Measurements from ENCODE around the gene UBXN10. TPM values are rescaled to one million over a fixed set of nuclear protein-coding genes. Genes with fewer than 3 reads are reported as not detected.
A peak's percentile ranks its signal among the peaks of the same experiment; 100 is the strongest.

Gene UBXN10
- total and polyA plus RNA-seq, 12 donors, result 0.16 to 4.0 (median 1.5) TPM

DNA sequence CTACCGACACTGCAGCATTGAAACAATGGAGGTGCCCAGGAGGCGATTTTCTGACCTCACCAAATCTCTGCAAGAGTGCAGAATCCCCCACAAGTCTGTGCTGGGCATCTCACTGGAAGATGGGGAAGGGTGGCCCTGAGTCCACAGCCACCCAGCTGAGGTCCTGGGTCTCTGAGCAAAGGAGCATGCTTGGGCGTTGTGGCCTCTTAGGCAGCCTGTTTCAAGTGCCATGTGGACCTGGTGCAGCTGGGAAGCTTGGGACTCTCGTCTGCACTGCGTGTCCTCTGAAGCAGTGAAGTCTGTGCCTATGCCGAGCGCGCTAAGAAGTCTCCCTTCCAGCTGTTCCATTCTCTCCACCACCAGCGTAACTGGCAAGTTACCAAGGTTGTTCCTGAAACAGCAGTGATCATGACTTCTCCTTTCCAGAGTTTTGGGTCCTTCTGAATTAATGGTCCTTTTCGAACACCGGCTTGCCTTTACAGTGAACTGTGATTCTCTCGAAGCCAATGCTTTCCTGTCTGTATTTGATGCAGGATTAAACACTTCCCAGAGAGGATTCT, 5.5 kb downstream of the UBXN10 start:
- H3K9me3 ChIP-seq, result no peaks in the 10 kb centered on the region
- peaks cover 0 to 33% (median 15%) of the 10 kb centered on the region in 9 donors for H3K4me1 ChIP-seq
- H3K4me3 ChIP-seq, result no peak overlapping the region
- DNase-seq (no peak), ATAC-seq (peak in 1 of 8 donors; percentile 18)
- intact Hi-C loops (cut with DNase I), result loop anchor here in 3 of 10 donors (5.0 to 10.0 kb wide), 2 partner anchors 217 to 274 kb away; partner anchors contain the start of gene PLA2G2A (in 2 of the 3)
- H3K36me3 ChIP-seq, result no peaks in the 10 kb centered on the region
- no peak overlapping the region for H3K27ac ChIP-seq
- WGBS, 2 donors, result 83 to 89% methylated on average over 12 of the region's 12 CpGs
- TF ChIP-seq, protein P1, sequence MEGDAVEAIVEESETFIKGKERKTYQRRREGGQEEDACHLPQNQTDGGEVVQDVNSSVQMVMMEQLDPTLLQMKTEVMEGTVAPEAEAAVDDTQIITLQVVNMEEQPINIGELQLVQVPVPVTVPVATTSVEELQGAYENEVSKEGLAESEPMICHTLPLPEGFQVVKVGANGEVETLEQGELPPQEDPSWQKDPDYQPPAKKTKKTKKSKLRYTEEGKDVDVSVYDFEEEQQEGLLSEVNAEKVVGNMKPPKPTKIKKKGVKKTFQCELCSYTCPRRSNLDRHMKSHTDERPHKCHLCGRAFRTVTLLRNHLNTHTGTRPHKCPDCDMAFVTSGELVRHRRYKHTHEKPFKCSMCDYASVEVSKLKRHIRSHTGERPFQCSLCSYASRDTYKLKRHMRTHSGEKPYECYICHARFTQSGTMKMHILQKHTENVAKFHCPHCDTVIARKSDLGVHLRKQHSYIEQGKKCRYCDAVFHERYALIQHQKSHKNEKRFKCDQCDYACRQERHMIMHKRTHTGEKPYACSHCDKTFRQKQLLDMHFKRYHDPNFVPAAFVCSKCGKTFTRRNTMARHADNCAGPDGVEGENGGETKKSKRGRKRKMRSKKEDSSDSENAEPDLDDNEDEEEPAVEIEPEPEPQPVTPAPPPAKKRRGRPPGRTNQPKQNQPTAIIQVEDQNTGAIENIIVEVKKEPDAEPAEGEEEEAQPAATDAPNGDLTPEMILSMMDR (IDR thresholded peaks at IDR 0.05), result no peak
- peaks cover 0 to 47% (median 29%) of the 10 kb centered on the region in 7 donors for H3K27me3 ChIP-seq

DNA sequence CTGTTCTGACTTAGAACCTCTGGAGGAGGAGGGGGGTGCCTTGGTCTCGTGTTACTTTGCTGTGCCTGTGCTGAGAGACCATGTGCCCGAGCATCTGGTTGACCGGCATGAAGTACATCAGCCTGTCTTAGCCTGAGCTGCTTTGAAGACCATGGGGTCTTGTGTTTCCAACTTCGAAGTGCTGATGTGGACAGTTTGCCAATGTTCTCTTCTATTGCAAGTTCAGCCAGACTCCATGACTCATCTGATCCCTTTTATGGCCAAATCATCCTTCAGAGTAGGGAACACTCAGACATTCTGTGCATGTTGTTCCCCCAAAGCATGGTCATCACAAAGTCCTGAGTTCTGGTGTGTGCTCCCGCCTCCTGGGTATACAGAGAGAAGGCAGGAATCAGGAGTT, 6.5 kb downstream of the UBXN10 start:
- Histone ChIP-seq H3K27ac (no peak overlapping the region), H3K9me3 (no peaks in the 10 kb centered on the region), H3K27me3 (peaks cover 0 to 48% (median 20%) of the 10 kb centered on the region in 7 donors), H3K4me1 (peaks cover 0 to 27% (median 8%) of the 10 kb centered on the region in 9 donors), H3K4me3 (no peak overlapping the region), H3K36me3 (no peaks in the 10 kb centered on the region)
- ATAC-seq (peak in 1 of 8 donors; percentile 30), DNase-seq (no peak)
- intact Hi-C loops (cut with DNase I), result loop anchor here in 3 of 10 donors (5.0 to 10.0 kb wide), 2 partner anchors 218 to 275 kb away; partner anchors contain the start of gene PLA2G2A (in 2 of the 3)
- 82 to 83% methylated on average over 5 of the region's 5 CpGs for WGBS, 2 donors
- TF ChIP-seq, protein P1 (IDR thresholded peaks at IDR 0.05), result no peak

DNA sequence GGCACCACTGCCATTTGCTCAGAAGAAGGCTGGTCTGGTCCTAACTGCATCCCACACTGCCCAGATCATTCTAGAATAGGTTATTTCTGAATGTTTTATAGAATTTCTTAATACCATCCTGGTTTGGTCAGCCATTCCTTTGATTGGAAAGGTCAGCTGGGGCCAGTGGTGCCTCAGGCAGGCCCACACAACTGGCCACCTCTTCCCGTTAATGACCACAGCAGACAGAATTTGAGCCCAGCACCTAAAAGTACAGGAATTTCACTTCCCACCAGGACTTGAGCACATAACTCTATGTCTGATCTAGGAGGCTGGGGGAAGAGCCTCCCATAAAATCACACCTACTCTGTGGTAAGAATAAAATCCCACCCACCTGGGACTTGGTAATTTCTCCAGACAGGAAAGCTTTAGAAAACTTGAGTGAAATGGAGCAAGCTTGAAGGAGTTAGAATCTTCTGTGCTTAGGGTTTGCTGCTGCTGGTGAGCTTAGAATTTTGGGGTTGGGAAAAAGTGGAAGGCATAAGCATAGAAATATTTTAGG, 7.0 kb downstream of the UBXN10 start:
- H3K4me3 ChIP-seq, result no peak overlapping the region
- TF ChIP-seq, protein P1 (IDR thresholded peaks at IDR 0.05), result no peak
- intact Hi-C loops (cut with DNase I), result loop anchor here in 3 of 10 donors (5.0 to 10.0 kb wide), 2 partner anchors 218 to 276 kb away; partner anchors contain the start of gene PLA2G2A (in 2 of the 3)
- H3K36me3 ChIP-seq, result no peaks in the 10 kb centered on the region
- peaks cover 0 to 42% (median 18%) of the 10 kb centered on the region in 7 donors for H3K27me3 ChIP-seq
- DNase-seq (no peak), ATAC-seq (no peak)
- H3K4me1 ChIP-seq, result peaks cover 0 to 27% (median 5%) of the 10 kb centered on the region in 9 donors
- H3K9me3 ChIP-seq, result no peaks in the 10 kb centered on the region
- H3K27ac ChIP-seq, result no peak overlapping the region
- 81 to 82% methylated on average over 1 of the region's 1 CpG for WGBS, 2 donors

DNA sequence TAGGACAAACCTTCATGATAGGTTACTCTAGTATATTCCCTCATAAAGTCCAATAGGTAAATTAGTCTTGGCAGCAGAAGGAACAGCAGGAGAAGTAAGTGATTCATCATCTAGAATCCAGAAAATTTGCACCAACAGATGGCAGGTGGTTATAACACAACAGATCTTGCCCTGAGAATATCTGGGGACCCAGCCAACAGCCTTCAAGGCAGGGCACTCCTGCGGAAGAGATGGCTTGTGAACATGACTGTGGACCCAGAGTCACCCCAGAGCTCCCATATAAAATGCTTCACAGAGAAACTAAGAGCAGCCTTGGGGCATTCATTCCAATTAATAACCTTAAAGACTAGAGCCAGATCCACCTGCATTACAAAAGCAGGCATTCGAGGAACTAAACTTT, 8.3 kb downstream of the UBXN10 start:
- TF ChIP-seq, protein P1 (IDR thresholded peaks at IDR 0.05), result no peak
- ATAC-seq, result no peak
- no peak for DNase-seq
- WGBS, 2 donors, result 91 to 93% methylated on average over 2 of the region's 2 CpGs
- no peak overlapping the region for H3K27ac ChIP-seq
- H3K4me3 ChIP-seq, result no peak overlapping the region
- peaks cover 0 to 21% (median 4%) of the 10 kb centered on the region in 9 donors for H3K4me1 ChIP-seq
- H3K27me3 ChIP-seq, result peaks cover 0 to 33% (median 7%) of the 10 kb centered on the region in 7 donors
- intact Hi-C loops (cut with DNase I), result loop anchor here in 4 of 10 donors (2.0 to 10.0 kb wide), 3 partner anchors 93 to 277 kb away; partner anchors contain the start of gene PLA2G2A (in 2 of the 4)
- H3K9me3 ChIP-seq, result no peaks in the 10 kb centered on the region
- no peaks in the 10 kb centered on the region for H3K36me3 ChIP-seq

Data from heart right ventricle (tissue), 16 donors.